IMR-90 (cell line): ENCODE measurements around the gene UMODL1. TPM values are rescaled to one million over a fixed set of nuclear protein-coding genes. Genes with fewer than 3 reads are reported as not detected.

Source experiments
- ATAC-seq: fragments of 200-7000 bp; cut with Tn5 transposase; 2 replicates; pipeline ENCODE4 v1.9.1; 2020; ENCODE audit warnings: low read depth, mild to moderate bottlenecking, moderate library complexity
- BruUV-seq: library from RNA; stranded (reverse); fragments of 400-500 nt; replicated peaks from 2 replicates; lab custom pipeline; 2021; lab: Mats Ljungman, UMichigan
- CTCF ChIA-PET: fragments of 300-600 bp; formaldehyde crosslinking; extraction: SDS; loops from one replicate; lab custom pipeline; 2021; ENCODE audit warnings: antibody characterized with exemption; lab: Yijun Ruan, JAX
- POLR2A ChIA-PET: fragments of 300-600 bp; sonication (Branson Sonifier 250); formaldehyde crosslinking; loops from one replicate; lab custom pipeline; 2022; ENCODE audit warnings: antibody characterized with exemption; ENCODE audit not compliant: unreplicated experiment; lab: Charles Lee
- DNase-seq: peaks from one replicate; pipeline ENCODE4 v3.0.0; 2013
- H2AFZ ChIP-seq: replicated peaks from 2 replicates; pipeline ENCODE3; 2013; ENCODE audit warnings: low read length, mild to moderate bottlenecking; ENCODE audit not compliant: poor library complexity
- H2AK5ac ChIP-seq: 2 replicates; pipeline ENCODE4 v1.6.1; 2013; ENCODE audit warnings: low read depth, low read length, inconsistent platforms
- H2AK9ac ChIP-seq: replicated peaks from 2 replicates; pipeline ENCODE3; 2013; ENCODE audit warnings: mild to moderate bottlenecking, low read depth, low read length, moderate library complexity; ENCODE audit not compliant: poor library complexity
- H2BK120ac ChIP-seq: 2 replicates; pipeline ENCODE4 v1.6.1; 2013; ENCODE audit warnings: low read depth, low read length, inconsistent platforms
- H2BK15ac ChIP-seq: 3 replicates; pipeline ENCODE4 v1.6.1; 2013; ENCODE audit warnings: low read depth, low read length, inconsistent platforms
- H2BK20ac ChIP-seq: 2 replicates; pipeline ENCODE4 v1.6.1; 2013; ENCODE audit warnings: low read depth, mild to moderate bottlenecking, inconsistent platforms, low read length, moderate library complexity
- H2BK5ac ChIP-seq: 2 replicates; pipeline ENCODE4 v1.6.1; 2013; ENCODE audit warnings: mild to moderate bottlenecking, low read depth, low read length, inconsistent platforms; ENCODE audit not compliant: poor library complexity, severe bottlenecking
- H3K14ac ChIP-seq: replicated peaks from 2 replicates; pipeline ENCODE4 v1.6.1; 2013; ENCODE audit warnings: low read depth, low read length, inconsistent platforms
- H3K18ac ChIP-seq: 2 replicates; pipeline ENCODE4 v1.6.1; 2013; ENCODE audit warnings: low read depth, low read length, control low read depth
- H3K23ac ChIP-seq: 2 replicates; pipeline ENCODE4 v1.6.1; 2013; ENCODE audit warnings: low read depth, low read length, inconsistent platforms
- H3K27ac ChIP-seq: 2 replicates; pipeline ENCODE4 v1.5.1; 2013; ENCODE audit warnings: mild to moderate bottlenecking, control low read depth, low read length; ENCODE audit not compliant: insufficient read depth
- H3K27me3 ChIP-seq: 2 replicates; pipeline ENCODE4 v1.6.1; 2013; ENCODE audit warnings: low read length; ENCODE audit not compliant: control insufficient read depth, insufficient read depth
- H3K36me3 ChIP-seq: 2 replicates; pipeline ENCODE4 v1.6.1; 2013; ENCODE audit warnings: low read length, mixed read lengths; ENCODE audit not compliant: control insufficient read depth, insufficient read depth
- H3K4ac ChIP-seq: 2 replicates; pipeline ENCODE4 v1.6.1; 2013; ENCODE audit warnings: low read depth, low read length, inconsistent platforms
- H3K4me1 ChIP-seq: 2 replicates; pipeline ENCODE4 v1.6.1; 2013; ENCODE audit warnings: low read length, mixed read lengths; ENCODE audit not compliant: control insufficient read depth, insufficient read depth
- H3K4me2 ChIP-seq: 2 replicates; pipeline ENCODE4 v1.6.1; 2013; ENCODE audit warnings: low read depth, mild to moderate bottlenecking, control low read depth, low read length, moderate library complexity
- H3K4me3 ChIP-seq: 2 replicates; pipeline ENCODE4 v1.5.1; 2013; ENCODE audit warnings: low read depth, mild to moderate bottlenecking, control low read depth, low read length, moderate library complexity; ENCODE audit not compliant: insufficient read depth
- H3K56ac ChIP-seq: 2 replicates; pipeline ENCODE4 v1.6.1; 2013; ENCODE audit warnings: low read length, inconsistent platforms; ENCODE audit not compliant: insufficient read depth; ENCODE audit errors: extremely low read depth
- H3K79me1 ChIP-seq, 2 experiments: 2 replicates each; pipeline ENCODE4 v1.6.1; 2013; ENCODE audit warnings: low read length in 2 of 2, inconsistent platforms in 1 of 2, low read depth in 1 of 2
- H3K9ac ChIP-seq: 2 replicates; pipeline ENCODE4 v1.6.1; 2013; ENCODE audit warnings: low read depth, low read length, control low read depth
- H3K9me1 ChIP-seq: 2 replicates; pipeline ENCODE4 v1.6.1; 2013; ENCODE audit warnings: low read length, inconsistent platforms; ENCODE audit not compliant: insufficient read depth
- H3K9me3 ChIP-seq: 2 replicates; pipeline ENCODE4 v1.6.1; 2013; ENCODE audit warnings: low read length; ENCODE audit not compliant: control insufficient read depth, insufficient read depth
- H4K20me1 ChIP-seq: 2 replicates; pipeline ENCODE4 v1.6.1; 2013; ENCODE audit warnings: low read length, inconsistent platforms; ENCODE audit not compliant: insufficient read depth
- H4K5ac ChIP-seq: 2 replicates; pipeline ENCODE4 v1.6.1; 2013; ENCODE audit warnings: mild to moderate bottlenecking, low read depth, low read length, control low read depth
- H4K8ac ChIP-seq, 2 experiments: 2 replicates each; pipeline ENCODE4 v1.6.1; 2013; ENCODE audit warnings: low read depth in 2 of 2, low read length in 2 of 2, control low read depth in 1 of 2, inconsistent platforms in 1 of 2
- H4K91ac ChIP-seq: 2 replicates; pipeline ENCODE4 v1.6.1; 2013; ENCODE audit warnings: low read depth, low read length, inconsistent platforms; ENCODE audit not compliant: insufficient read depth
- BHLHE40 ChIP-seq: fragments of 150-350 bp; IDR thresholded peaks from 2 replicates; pipeline ENCODE4 v1.6.1; 2016; ENCODE audit warnings: mild to moderate bottlenecking, low read depth, low read length
- CEBPB ChIP-seq: IDR thresholded peaks from 2 replicates; pipeline ENCODE4 v1.6.1; 2012; ENCODE audit warnings: low read depth, low read length, improper control_type of control experiment
- CHD1 ChIP-seq: IDR thresholded peaks from 2 replicates; pipeline ENCODE4 v1.6.1; 2012; ENCODE audit warnings: low read depth, low read length, improper control_type of control experiment
- FOS ChIP-seq: fragments of 150-350 bp; IDR thresholded peaks from 2 replicates; pipeline ENCODE4 v1.6.1; 2016; ENCODE audit warnings: low read depth, low read length
- MAFK ChIP-seq: IDR thresholded peaks from 2 replicates; pipeline ENCODE4 v1.6.1; 2012; ENCODE audit warnings: low read depth, low read length, improper control_type of control experiment
- MAZ ChIP-seq: IDR thresholded peaks from 2 replicates; pipeline ENCODE4 v1.6.1; 2012; ENCODE audit warnings: low read depth, mild to moderate bottlenecking, low read length, improper control_type of control experiment, moderate library complexity, borderline replicate concordance
- MXI1 ChIP-seq: IDR thresholded peaks from 2 replicates; pipeline ENCODE4 v1.6.1; 2012; ENCODE audit warnings: low read depth, mild to moderate bottlenecking, low read length, moderate library complexity, borderline replicate concordance
- NFE2L2 ChIP-seq: fragments of 150-350 bp; IDR thresholded peaks from 2 replicates; pipeline ENCODE4 v1.6.1; 2016; ENCODE audit warnings: low read depth, mild to moderate bottlenecking, low read length
- RAD21 ChIP-seq: IDR thresholded peaks from 2 replicates; pipeline ENCODE4 v1.6.1; 2012; ENCODE audit warnings: low read length, improper control_type of control experiment
- RCOR1 ChIP-seq: IDR thresholded peaks from 2 replicates; pipeline ENCODE4 v1.6.1; 2012; ENCODE audit warnings: mild to moderate bottlenecking, low read length, improper control_type of control experiment; ENCODE audit not compliant: insufficient replicate concordance
- RFX5 ChIP-seq: IDR thresholded peaks from 2 replicates; pipeline ENCODE4 v1.8.0; 2012; ENCODE audit warnings: low read depth, mild to moderate bottlenecking, low read length, moderate library complexity
- SMC3 ChIP-seq: fragments of 150-350 bp; IDR thresholded peaks from 2 replicates; pipeline ENCODE4 v1.6.1; 2016; ENCODE audit warnings: low read depth, mild to moderate bottlenecking, antibody characterized with exemption, low read length, moderate library complexity
- WGBS, 2 experiments: methylation state at CpG; one replicate each; pipeline versions ENCODE4 v1.1.5 to v1.1.7; 2013; ENCODE audit warnings: missing lambda C conversion rate in 2 of 2; ENCODE audit not compliant: insufficient read length in 1 of 2; ENCODE audit errors: extremely low coverage in 2 of 2; 5-methylcytosine and 5-hydroxymethylcytosine counted together
- dilution Hi-C: fragments of 300-500 bp; cut with HindIII; formaldehyde crosslinking; loops from one replicate; pipeline ENCODE4 v1.14.3; 2018; ENCODE audit warnings: low sequenced_read_pairs; ENCODE audit not compliant: unreplicated experiment
- in situ Hi-C: fragments of 300-500 bp; cut with MboI; formaldehyde crosslinking; loops from 3 replicates; pipeline ENCODE4 v1.14.3; 2019; ENCODE audit warnings: low sequenced_read_pairs, inconsistent platforms, mixed read lengths
- intact Hi-C: fragments of 100-400 bp; cut with micrococcal nuclease; formaldehyde crosslinking; loops from 2 replicates; pipeline ENCODE4 v1.10.0; 2022
- polyA plus RNA-seq, 3 experiments: library from polyadenylated mRNA; depleted of rRNA; stranded (reverse); fragments of >200 nt; gene quantifications; 2 replicates each; pipeline ENCODE4 v1.2.3, GENCODE V29; 2012; ENCODE audit warnings: low replicate concordance in 1 of 3
- total RNA-seq: library from RNA; depleted of rRNA; stranded (reverse); fragments of >200 nt; gene quantifications from 2 replicates; pipeline ENCODE4 v1.2.3, GENCODE V29; 2012
- TF ChIP-seq, protein P1 (sequence below): fragments of 150-350 bp; IDR thresholded peaks from 2 replicates; pipeline ENCODE4 v1.6.1; 2017; ENCODE audit warnings: mild to moderate bottlenecking, antibody characterized with exemption, low read length, low read depth
- TF ChIP-seq, protein P2 (sequence below): conservative IDR thresholded peaks from 2 replicates; pipeline ENCODE4 v1.5.1; 2012; ENCODE audit warnings: mild to moderate bottlenecking, low read depth, low read length, improper control_type of control experiment

Gene UMODL1
- total and polyA plus RNA-seq, 2 of the 4 experiments (the other 2 are of a cell fraction) = 0.02 TPM; not detected in 1

- peaks cover 18% of the 10 kb centered on the region for H3K4me1 ChIP-seq
- peak overlapping the region; percentile 14; the same call in 1 of the 2 replicates for H3K14ac ChIP-seq
- 90% methylated on average over 2 of the region's 19 CpGs; no CpG with 5 or more reads in 1 of the 2 experiments for WGBS, 2 experiments
- no peak overlapping the region for H3K4me3 ChIP-seq
- TF ChIP-seq RCOR1 = no peak
- peak; percentile 18; the same call in 1 of the 2 replicates for TF ChIP-seq MAFK
- TF ChIP-seq MAZ = peak; percentile 42; the same call in 1 of the 2 replicates
- peak; percentile 59; the same call in 1 of the 2 replicates for TF ChIP-seq MXI1
- no peak for TF ChIP-seq CHD1
- TF ChIP-seq BHLHE40 = peak; percentile 82
- peak; percentile 49 for TF ChIP-seq RAD21
- TF ChIP-seq SMC3 = peak; percentile 18; the same call in 1 of the 2 replicates
- TF ChIP-seq RFX5 = no peak
- peak; percentile 39; the same call in 1 of the 2 replicates for TF ChIP-seq NFE2L2
- TF ChIP-seq CEBPB = 0 out of 2 replicates have a peak, but pooled peaks have one; percentile 0
- TF ChIP-seq, protein P1, sequence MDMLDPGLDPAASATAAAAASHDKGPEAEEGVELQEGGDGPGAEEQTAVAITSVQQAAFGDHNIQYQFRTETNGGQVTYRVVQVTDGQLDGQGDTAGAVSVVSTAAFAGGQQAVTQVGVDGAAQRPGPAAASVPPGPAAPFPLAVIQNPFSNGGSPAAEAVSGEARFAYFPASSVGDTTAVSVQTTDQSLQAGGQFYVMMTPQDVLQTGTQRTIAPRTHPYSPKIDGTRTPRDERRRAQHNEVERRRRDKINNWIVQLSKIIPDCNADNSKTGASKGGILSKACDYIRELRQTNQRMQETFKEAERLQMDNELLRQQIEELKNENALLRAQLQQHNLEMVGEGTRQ = peak; percentile 90
- TF ChIP-seq FOS = peak; percentile 32; the same call in 1 of the 2 replicates
- TF ChIP-seq, protein P2, sequence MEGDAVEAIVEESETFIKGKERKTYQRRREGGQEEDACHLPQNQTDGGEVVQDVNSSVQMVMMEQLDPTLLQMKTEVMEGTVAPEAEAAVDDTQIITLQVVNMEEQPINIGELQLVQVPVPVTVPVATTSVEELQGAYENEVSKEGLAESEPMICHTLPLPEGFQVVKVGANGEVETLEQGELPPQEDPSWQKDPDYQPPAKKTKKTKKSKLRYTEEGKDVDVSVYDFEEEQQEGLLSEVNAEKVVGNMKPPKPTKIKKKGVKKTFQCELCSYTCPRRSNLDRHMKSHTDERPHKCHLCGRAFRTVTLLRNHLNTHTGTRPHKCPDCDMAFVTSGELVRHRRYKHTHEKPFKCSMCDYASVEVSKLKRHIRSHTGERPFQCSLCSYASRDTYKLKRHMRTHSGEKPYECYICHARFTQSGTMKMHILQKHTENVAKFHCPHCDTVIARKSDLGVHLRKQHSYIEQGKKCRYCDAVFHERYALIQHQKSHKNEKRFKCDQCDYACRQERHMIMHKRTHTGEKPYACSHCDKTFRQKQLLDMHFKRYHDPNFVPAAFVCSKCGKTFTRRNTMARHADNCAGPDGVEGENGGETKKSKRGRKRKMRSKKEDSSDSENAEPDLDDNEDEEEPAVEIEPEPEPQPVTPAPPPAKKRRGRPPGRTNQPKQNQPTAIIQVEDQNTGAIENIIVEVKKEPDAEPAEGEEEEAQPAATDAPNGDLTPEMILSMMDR = 0 out of 2 replicates have a peak, but pooled peaks have one; percentile 31
- H2BK15ac ChIP-seq = peak overlapping the region; percentile 52; the same call in 1 of the 3 replicates
- no peak overlapping the region for H3K9ac ChIP-seq
- peak overlapping the region; percentile 81 for H3K4ac ChIP-seq
- H3K4me2 ChIP-seq = peak overlapping the region; percentile 49
- H4K5ac ChIP-seq = peak overlapping the region; percentile 86
- H3K9me1 ChIP-seq = peaks cover 11% of the 10 kb centered on the region
- no peak overlapping the region for H2AK9ac ChIP-seq
- no peaks in the 10 kb centered on the region; the same call in 1 of the 2 replicates for H3K27me3 ChIP-seq
- intact Hi-C loops = loop anchor here (1.0 to 5.0 kb wide), 2 partner anchors 9 to 36 kb away; partner anchors contain the start of gene ZBTB21
- no peak overlapping the region for H2AFZ ChIP-seq
- peak overlapping the region; percentile 78 for H4K91ac ChIP-seq
- no TSS peak for BruUV-seq
- no peaks in the 10 kb centered on the region for H3K36me3 ChIP-seq
- H3K23ac ChIP-seq = peak overlapping the region; percentile 57; the same call in 1 of the 2 replicates
- peak overlapping the region; percentile 3 to 69; a peak in 3 of 4 replicates for H4K8ac ChIP-seq
- H2BK20ac ChIP-seq = peak overlapping the region; percentile 82
- H3K27ac ChIP-seq = peak overlapping the region; percentile 80
- peaks cover 3% of the 10 kb centered on the region; the same call in 1 of the 2 replicates for H4K20me1 ChIP-seq
- in situ Hi-C loops = no loop called here
- H3K18ac ChIP-seq = peak overlapping the region; percentile 70
- POLR2A ChIA-PET = no interaction called here
- dilution Hi-C loops = no loop called here
- H3K9me3 ChIP-seq = no peaks in the 10 kb centered on the region
- DNase-seq (peak; percentile 99), ATAC-seq (peak; percentile 91)
- no peaks in the 10 kb centered on the region; a peak in 2 of 4 replicates for H3K79me1 ChIP-seq
- peak overlapping the region; percentile 42; the same call in 1 of the 2 replicates for H3K56ac ChIP-seq
- H2BK120ac ChIP-seq = peak overlapping the region; percentile 87
- CTCF ChIA-PET = interaction anchor here (2.0 kb wide), 1 partner anchor 60 kb away, joined by 6 read pairs; no protein-coding TSS in a partner anchor
- H2AK5ac ChIP-seq = peak overlapping the region; percentile 41
- H2BK5ac ChIP-seq = peak overlapping the region; percentile 87
Observed at GRCh38 chr21:42047821-42048613, 23.1 kb upstream of the UMODL1 start.
